Measurements from ENCODE around the gene AGPS. TPM values are rescaled to one million over a fixed set of nuclear protein-coding genes. Genes with fewer than 3 reads are reported as not detected.
"Not testable (repeated sequence)": the region's sequence is repeated elsewhere in the genome, so short reads cannot be mapped to it uniquely, and the experiment has no call there.

AGPS gene
- polyA plus RNA-seq, 2 of the 4 experiments (the other 2 are of a cell fraction): 49.8 to 62.1 TPM

- FAIRE-seq: no peak
- peaks cover 8% of the 10 kb centered on the region; the same call in 1 of the 3 replicates for H3K4me1 ChIP-seq
- H3K4me2 ChIP-seq: no peak overlapping the region
- TF ChIP-seq RCOR1 (IDR thresholded peaks at IDR 0.05; ENCODE audit: low read depth, low read length) (no peak), HOXA7 (CRISPR knock-in tag; IDR thresholded peaks at IDR 0.05) (no peak), JUN (IDR thresholded peaks at IDR 0.05) (no peak), TP53 (CRISPR knock-in tag; IDR thresholded peaks at IDR 0.05) (no peak), MAFK (IDR thresholded peaks at IDR 0.05; ENCODE audit: partially characterized antibody) (no peak), HOXB5 (CRISPR knock-in tag; IDR thresholded peaks at IDR 0.05) (no peak), ATOH8 (CRISPR knock-in tag; IDR thresholded peaks at IDR 0.05; ENCODE audit: low read depth) (no peak), HEYL (CRISPR knock-in tag; IDR thresholded peaks at IDR 0.05) (no peak), E2F6 (IDR thresholded peaks at IDR 0.05; ENCODE audit: borderline replicate concordance, low read depth) (no peak), HDAC2 (IDR thresholded peaks at IDR 0.05) (no peak)
- H3K9me3 ChIP-seq: no peaks in the 10 kb centered on the region
- POLR2A ChIA-PET: no interaction called here
- H3K27ac ChIP-seq: no peak overlapping the region
- CTCF ChIA-PET: interaction anchor here (1.1 kb wide), 1 partner anchor 30 kb away, joined by 3 read pairs; no protein-coding TSS in a partner anchor
- no peak overlapping the region for H3K4me3 ChIP-seq
- no peak for DNase-seq (ENCODE audit: low read depth in 1 of 2, low spot score in 1 of 2)
- ATAC-seq: no peak
These were observed 156.6 kb downstream of the AGPS start for GRCh38 chr2:177549171-177549570.

DNA sequence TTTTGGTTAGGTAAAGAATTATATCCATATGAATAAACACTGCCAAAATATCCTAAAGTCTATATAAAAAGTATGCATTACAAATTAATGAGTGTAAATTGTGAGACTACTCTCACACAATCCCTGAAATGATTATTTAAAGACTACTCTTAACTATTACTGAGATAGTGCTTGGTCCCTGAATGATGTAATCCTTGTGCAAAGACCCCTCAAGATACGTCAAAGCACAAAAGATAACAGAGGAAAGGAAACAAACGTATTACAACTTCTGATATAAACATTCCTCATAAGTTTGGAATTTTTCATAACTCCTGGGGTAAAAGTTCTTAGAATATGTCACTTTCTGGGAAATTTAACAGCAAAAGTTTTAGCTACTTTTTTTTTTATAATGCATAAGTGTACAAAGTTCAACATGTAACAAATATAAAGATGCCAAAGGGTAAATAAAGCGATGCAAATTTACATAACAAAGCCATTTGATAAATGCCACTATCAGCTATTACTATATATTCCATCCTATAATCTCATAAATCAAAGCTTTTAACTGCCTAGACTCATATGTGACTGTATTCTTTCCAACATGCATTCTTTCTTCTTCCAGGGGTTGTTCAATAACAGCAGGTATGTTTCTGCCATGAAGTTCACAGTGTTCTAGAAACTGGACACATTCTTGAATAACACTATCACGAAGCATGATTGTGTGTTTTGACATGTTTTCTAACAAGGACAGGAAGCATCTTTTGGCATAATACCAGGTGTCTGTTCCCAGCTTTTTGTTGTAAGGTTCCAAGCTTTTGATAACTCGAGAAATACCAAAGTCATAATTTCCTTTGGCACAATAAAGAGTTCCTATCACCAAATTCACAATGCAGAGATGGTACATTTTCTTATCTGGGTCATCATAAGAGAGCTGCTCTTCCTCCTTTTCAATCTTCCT lies 158.0 kb downstream of the AGPS start:
- 78% methylated on average over 5 of the region's 5 CpGs for WGBS (ENCODE audit: missing lambda C conversion rate)
- Histone ChIP-seq H3K4me2 (no peak overlapping the region), H3K27ac (no peak overlapping the region), H3K9me3 (no peaks in the 10 kb centered on the region), H3K4me1 (peaks cover 8% of the 10 kb centered on the region; the same call in 1 of the 3 replicates), H3K4me3 (no peak overlapping the region)
- ChIA-PET CTCF (no interaction called here), POLR2A (no interaction called here)
- FAIRE-seq (no peak), DNase-seq (ENCODE audit: low read depth in 1 of 2, low spot score in 1 of 2) (no peak), ATAC-seq (no peak)
- TF ChIP-seq HOXB13 (CRISPR knock-in tag; IDR thresholded peaks at IDR 0.05; ENCODE audit: low read depth) (no peak), POLR2AphosphoS2 (conservative IDR thresholded peaks at IDR 0.05; ENCODE audit: low read length) (no peak), ZC3H11A (IDR thresholded peaks at IDR 0.05) (no peak), CHD2 (IDR thresholded peaks at IDR 0.05; ENCODE audit: low read length, partially characterized antibody) (no peak), MYC (IDR thresholded peaks at IDR 0.05; ENCODE audit: borderline replicate concordance, low read length) (no peak), CBX2 (IDR thresholded peaks at IDR 0.05; ENCODE audit: borderline replicate concordance, low read depth) (no peak), E2F6 (IDR thresholded peaks at IDR 0.05; ENCODE audit: borderline replicate concordance, low read depth) (no peak), NFE2L2 (conservative IDR thresholded peaks at IDR 0.05; ENCODE audit: low read length) (no peak), HOXB5 (CRISPR knock-in tag; IDR thresholded peaks at IDR 0.05) (no peak)
- TF ChIP-seq, protein P1, sequence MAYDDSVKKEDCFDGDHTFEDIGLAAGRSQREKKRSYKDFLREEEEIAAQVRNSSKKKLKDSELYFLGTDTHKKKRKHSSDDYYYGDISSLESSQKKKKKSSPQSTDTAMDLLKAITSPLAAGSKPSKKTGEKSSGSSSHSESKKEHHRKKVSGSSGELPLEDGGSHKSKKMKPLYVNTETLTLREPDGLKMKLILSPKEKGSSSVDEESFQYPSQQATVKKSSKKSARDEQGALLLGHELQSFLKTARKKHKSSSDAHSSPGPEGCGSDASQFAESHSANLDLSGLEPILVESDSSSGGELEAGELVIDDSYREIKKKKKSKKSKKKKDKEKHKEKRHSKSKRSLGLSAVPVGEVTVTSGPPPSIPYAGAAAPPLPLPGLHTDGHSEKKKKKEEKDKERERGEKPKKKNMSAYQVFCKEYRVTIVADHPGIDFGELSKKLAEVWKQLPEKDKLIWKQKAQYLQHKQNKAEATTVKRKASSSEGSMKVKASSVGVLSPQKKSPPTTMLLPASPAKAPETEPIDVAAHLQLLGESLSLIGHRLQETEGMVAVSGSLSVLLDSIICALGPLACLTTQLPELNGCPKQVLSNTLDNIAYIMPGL (CRISPR knock-in tag; IDR thresholded peaks at IDR 0.05; ENCODE audit: borderline replicate concordance): no peak

DNA sequence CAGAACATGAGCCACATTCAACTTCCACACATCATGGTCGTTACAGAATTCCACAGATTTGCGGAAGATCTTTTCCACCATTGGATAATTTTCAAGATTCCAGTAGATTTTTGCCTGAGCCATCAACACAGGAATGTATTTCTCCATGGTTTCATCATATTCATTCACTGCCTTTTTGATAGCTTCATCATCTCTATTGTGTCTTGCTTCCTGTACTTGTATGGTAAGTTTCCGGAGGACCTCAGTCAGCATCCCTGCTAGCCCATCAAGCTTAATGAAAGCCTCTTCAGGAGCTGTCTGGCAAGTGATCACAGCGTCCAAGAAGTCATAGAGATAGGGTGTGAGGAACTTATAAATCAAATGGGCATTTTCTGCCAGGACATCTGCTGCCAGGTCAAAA lies 158.8 kb downstream of the AGPS start:
- H3K4me1 ChIP-seq; ATAC-seq; DNase-seq (ENCODE audit: low read depth in 1 of 2, low spot score in 1 of 2); H3K27ac ChIP-seq; POLR2A ChIA-PET; H3K4me3 ChIP-seq; H3K9me3 ChIP-seq: not testable (repeated sequence)
- H3K4me2 ChIP-seq: peak overlapping the region; percentile 62; the same call in 1 of the 3 replicates
- 97% methylated on average over 4 of the region's 4 CpGs for WGBS (ENCODE audit: missing lambda C conversion rate)
- FAIRE-seq: peak; percentile 32
- CTCF ChIA-PET: interaction anchor here (1.4 kb wide), 1 partner anchor 216 kb away, joined by 3 read pairs; no protein-coding TSS in a partner anchor
